ENCODE data around the gene PPP1R12B.

The PPP1R12B gene

GRCh38 chr1:202639500-202639899 lies 291.0 kb downstream of the PPP1R12B start:
- no peak for DNase-seq

- DNase-seq, result no peak
These were observed 293.7 kb downstream of the PPP1R12B start for GRCh38 chr1:202642212-202642611.
